Measurements from ENCODE around the gene IGF1R.
"Not testable (repeated sequence)": the region's sequence is repeated elsewhere in the genome, so short reads cannot be mapped to it uniquely, and the experiment has no call there.

Gene IGF1R

DNA sequence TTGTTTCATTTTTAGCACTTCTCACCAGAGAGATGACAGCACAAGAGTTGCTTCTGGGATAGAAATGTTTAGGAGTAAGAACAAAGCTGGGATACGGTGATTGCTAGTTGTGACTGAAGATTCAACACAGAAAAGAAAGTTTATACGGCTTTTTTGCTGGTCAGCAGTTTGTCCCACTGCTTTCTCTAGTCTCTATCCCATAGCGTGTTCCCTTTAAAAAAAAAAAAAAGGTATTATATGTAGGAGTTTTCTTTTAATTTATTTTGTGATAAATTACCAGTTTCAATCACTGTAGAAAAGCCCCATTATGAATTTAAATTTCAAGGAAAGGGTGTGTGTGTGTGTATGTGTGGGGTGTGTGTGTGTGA, 311.3 kb downstream of the IGF1R start:
- no peak for DNase-seq (ENCODE audit: low read depth in 2 of 2)

- DNase-seq (ENCODE audit: low read depth in 2 of 2) = no peak
Observed at GRCh38 chr15:98960555-98961050, 312.3 kb downstream of the IGF1R start.

GRCh38 chr15:98963444-98963843, 315.1 kb downstream of the IGF1R start:
- no peak for DNase-seq (ENCODE audit: low read depth in 2 of 2)

GRCh38 chr15:98964466-98965133, 316.3 kb downstream of the IGF1R start:
- DNase-seq (ENCODE audit: low read depth in 2 of 2) = no peak

DNA sequence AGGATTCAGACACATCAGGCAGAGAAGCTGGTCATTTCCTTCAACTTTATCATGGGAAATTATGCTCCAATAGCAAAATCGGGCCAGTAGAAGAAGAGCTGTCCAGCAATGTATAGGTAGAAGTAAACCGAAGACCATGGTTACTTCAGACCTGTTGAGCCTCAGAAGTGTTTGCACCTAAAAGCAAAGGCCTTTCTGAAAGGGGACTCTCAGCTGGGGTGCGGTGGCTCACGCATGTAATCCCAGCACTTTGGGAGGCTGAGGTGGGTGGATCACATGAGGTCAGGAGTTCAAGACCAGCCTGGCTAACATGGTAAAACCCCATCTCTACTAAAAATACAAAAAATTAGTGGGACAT, 316.8 kb downstream of the IGF1R start:
- not testable (repeated sequence) for DNase-seq (ENCODE audit: low read depth in 2 of 2)

- DNase-seq (ENCODE audit: low read depth in 2 of 2) = no peak
Observed at GRCh38 chr15:98965597-98965996, 317.3 kb downstream of the IGF1R start.

GRCh38 chr15:98966091-98966787, 317.9 kb downstream of the IGF1R start:
- no peak for DNase-seq (ENCODE audit: low read depth in 2 of 2)

DNA sequence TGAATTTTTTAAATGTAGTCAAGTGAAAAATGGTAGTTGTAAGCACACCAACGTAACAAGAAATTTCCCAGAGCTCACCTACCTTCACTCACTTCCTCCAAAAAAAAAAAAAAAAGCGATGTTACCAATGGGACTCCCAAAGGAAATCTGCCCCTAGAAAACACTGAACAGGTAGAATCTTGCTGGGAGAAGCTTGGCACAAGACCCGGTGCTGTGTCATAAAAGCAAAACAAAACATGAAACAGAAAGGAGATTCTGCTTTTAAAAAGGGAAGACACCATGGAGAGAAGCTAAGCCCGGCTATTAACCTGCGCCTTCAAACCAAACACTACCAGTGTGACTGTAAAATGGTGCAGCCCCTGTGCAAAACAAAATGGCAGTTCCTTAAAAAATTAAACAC, 318.8 kb downstream of the IGF1R start:
- DNase-seq (ENCODE audit: low read depth in 2 of 2) = no peak

- DNase-seq (ENCODE audit: low read depth in 2 of 2) = no peak
Observed at GRCh38 chr15:98967916-98968315, 319.6 kb downstream of the IGF1R start.

GRCh38 chr15:98968576-98968975, 320.2 kb downstream of the IGF1R start:
- no peak for DNase-seq (ENCODE audit: low read depth in 2 of 2)

DNA sequence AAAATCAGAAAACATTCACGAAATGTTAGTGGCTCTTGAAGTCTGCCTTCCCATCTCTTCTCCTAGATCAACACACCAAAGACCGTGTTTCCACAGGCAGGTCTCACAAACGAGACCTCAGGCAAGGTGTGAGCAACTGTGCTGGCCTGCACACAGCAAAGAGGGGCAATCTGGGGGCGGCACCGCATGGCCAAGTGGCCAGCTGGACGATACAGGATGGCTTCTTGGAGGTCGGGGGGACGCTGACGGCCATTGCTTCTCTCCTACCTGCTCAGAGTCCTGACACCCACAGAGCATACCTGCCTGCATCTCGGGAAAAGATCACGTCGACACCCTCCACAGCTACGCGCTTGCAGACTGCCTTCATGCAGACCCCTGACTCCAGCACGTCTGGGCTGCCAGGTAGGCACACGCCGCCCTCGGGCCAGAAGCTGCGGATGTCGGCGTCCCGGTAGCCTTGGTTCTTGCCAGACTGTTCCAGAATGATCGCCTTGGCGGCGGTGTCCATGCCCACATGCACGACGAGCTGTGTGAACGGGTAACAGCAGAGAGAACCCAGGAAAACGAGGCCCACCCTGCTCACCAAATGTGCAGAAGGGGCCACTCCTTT, 320.9 kb downstream of the IGF1R start:
- DNase-seq (ENCODE audit: low read depth in 2 of 2) = no peak

DNA sequence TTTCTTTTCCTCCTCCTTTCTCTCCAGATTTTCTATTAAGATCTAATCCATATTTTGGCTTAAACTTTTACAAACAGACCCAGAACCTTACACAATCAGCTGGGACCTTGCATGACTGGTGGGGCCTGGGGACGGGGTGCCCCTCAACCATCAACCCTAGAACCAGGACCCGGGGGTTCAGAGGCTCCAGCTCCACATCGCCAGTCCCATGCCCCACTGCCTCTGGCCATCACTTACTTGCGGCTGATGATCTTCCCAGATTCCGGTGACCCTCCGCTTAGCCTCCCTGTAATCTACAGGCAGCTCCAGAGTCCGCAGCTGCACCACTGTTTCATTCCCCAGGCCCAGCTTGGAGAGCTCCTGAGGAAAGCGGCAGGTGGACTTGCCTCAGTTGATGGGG, 322.5 kb downstream of the IGF1R start:
- DNase-seq (ENCODE audit: low read depth in 2 of 2) = no peak

DNA sequence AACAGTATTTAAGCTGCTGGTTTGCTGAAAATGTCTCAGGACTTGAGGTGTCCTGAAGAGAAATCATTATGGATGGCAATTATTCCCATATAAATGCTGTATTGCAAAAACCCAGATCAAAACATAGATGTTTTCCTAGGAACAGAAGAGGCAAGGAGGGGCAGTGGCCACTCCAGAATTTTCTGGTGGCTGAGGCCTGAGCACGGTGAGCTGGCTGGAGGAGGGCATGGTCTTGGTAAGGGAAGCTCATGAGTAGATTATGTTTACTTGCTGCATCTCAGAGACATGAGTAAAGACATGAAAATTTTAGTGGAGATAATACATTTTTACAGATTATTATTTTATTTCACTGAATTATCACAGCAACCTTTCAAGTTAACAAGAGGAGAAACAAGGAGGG, 328.2 kb downstream of the IGF1R start:
- DNase-seq (ENCODE audit: low read depth in 2 of 2) = no peak

DNA sequence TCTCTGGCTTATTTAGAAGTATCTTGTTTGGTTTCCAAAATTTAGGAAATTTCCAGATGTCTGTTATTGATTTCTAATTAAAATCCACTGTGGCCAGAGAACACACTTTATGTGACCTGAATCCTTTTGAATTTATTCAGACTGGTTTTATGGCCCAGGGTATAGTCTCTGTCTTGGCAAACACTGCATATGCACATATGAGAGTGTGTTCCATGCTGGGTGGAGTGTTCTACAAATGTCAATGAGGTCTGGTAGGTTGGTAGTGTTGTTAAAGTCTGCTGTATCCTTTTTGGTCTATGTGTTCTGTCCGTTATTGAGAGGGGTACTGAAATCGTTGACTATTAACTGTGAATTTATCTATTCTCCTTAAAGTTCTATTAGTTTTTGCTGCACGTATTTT, 329.1 kb downstream of the IGF1R start:
- no peak for DNase-seq (ENCODE audit: low read depth in 2 of 2)

GRCh38 chr15:98978153-98978552, 329.8 kb downstream of the IGF1R start:
- DNase-seq (ENCODE audit: low read depth in 2 of 2) = no peak

DNA sequence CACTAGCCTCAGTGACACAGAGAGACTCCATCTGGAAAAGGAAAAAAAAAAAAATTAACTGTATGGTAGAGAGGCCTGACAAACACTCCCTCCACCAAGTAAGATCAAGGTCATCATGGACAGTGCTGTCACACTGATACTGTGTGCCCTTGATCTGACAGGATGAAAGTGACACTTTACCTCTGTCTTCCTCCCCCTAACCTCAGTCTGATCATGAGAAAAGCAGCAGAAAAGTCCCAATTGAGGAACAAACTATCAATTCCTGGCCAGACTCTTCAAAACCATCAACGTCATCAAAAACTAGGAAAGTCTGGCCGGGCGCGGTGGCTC, 332.5 kb downstream of the IGF1R start:
- DNase-seq (ENCODE audit: low read depth in 2 of 2) = no peak

- DNase-seq (ENCODE audit: low read depth in 2 of 2) = no peak
Observed at GRCh38 chr15:98981851-98982722, 333.7 kb downstream of the IGF1R start.

DNA sequence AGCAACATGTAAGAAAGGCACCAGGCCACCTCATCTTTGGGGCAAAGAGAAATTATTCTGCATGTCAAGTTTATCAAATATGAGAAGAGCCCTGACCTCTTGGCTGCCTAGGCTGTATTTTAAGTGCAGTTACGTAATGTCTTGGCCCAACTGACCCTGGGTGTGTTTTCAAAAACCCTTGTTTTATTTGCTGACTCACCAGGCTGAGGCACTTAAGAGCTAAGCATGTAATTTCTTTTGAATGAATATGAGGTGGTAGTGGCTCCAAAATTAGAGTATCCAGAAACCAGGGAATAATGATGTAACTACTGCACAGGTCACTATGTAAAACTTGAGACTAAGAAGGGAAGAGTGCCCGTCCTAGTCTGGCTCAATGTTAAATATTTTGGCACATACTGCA, 335.0 kb downstream of the IGF1R start:
- DNase-seq (ENCODE audit: low read depth in 2 of 2) = no peak

- no peak for DNase-seq (ENCODE audit: low read depth in 2 of 2)
Observed at GRCh38 chr15:98986281-98986680, 337.9 kb downstream of the IGF1R start.

DNA sequence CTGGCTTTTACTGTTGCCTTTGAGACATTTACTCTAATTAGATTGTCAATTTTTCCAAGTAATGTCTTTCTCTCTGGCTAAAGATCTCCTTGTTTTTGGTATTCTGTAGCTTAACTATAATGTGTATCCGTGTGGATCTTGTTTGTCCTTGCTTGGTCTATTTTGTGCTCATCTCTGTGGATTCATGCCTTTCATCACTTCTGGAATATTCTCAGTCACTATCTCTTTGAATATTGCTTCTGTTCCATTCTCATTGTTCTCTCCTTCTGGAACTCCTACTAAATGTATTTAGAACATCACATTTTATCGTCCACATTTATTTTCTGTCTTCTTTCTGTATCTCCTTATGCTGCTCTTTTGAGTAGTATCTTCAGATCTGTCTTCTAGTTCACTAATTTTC, 346.6 kb downstream of the IGF1R start:
- DNase-seq (ENCODE audit: low read depth in 2 of 2) = no peak

- DNase-seq (ENCODE audit: low read depth in 2 of 2) = no peak
Observed at GRCh38 chr15:98996169-98996568, 347.8 kb downstream of the IGF1R start.

- no peak for DNase-seq (ENCODE audit: low read depth in 2 of 2)
Observed at GRCh38 chr15:98996624-98997023, 348.3 kb downstream of the IGF1R start.

Measured in stimulated activated CD4-positive, alpha-beta T cell treated with anti-CD3 and anti-CD28 coated beads, Interleukin-12 subunit alpha, Interleukin-12 subunit beta, amount 100 ng/mL, for 24 hours (primary cell).